HG03378 (cell line): ENCODE measurements around the gene DOCK2.
A peak's percentile ranks its signal among the peaks of the same experiment; 100 is the strongest.

Experiments
- ATAC-seq: cut with Tn5 transposase; IDR thresholded peaks from one replicate; pipeline ENCODE4 v1.9.1; 2021; ENCODE audit warnings: mild to moderate bottlenecking, moderate library complexity; ENCODE audit not compliant: unreplicated experiment

Gene DOCK2

DNA sequence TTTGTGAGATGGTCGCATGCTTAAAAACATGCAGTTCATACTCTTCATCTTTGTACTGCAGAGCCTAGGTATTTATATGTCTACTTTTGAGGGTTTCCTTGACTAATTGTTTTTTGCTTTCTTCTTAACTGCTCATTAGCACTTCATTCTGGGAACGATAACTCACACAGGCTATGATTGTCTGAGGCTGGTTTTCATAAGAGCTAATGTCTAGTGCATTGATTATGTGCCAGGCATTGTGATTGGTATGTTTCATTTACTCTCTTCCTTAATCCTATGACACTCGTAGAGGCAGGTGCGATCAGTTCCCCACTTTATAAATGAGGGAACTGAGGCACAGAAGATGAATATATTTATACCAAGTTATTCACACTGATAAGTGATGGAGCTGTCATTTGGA, 249.6 kb downstream of the DOCK2 start:
- no peak for ATAC-seq

DNA sequence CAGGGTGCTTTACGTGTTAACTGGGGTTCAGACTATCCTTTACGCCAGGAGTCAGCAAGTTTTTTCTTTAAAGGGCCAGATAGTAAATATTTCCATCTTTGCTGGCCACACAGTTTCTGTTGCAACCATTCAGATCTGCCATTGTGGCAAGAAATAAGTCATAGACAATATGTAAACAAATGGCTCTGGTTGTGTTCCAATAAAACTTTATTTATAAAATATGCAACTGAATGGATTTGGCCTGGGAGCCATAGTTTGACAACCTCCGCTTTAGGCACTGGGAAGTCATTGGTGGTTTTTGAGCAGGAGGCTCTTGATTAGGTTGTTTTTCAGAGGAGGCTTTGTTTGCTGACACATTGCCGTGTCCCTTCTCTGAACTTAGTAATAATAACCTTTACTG, 252.5 kb downstream of the DOCK2 start:
- ATAC-seq, result no peak

DNA sequence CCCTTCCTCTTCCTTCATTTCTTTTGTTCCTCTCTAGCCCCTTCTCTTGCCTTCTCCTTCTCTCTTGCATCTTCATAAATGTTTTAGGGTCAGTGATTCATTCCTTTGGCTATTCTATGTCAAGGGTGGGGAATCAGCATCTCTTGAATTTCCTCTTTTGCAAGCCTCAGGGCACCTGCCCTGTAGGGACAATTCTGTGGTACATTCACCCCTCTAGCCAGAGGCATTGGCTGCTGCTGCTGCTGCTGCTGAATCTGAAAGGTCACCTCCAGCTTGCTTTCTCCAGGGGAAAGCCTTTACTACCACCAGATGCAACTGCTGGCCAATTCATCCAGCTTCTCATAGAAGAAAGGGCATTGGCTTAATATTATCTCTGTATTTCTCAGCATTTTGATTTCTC, 255.9 kb downstream of the DOCK2 start:
- no peak for ATAC-seq

DNA sequence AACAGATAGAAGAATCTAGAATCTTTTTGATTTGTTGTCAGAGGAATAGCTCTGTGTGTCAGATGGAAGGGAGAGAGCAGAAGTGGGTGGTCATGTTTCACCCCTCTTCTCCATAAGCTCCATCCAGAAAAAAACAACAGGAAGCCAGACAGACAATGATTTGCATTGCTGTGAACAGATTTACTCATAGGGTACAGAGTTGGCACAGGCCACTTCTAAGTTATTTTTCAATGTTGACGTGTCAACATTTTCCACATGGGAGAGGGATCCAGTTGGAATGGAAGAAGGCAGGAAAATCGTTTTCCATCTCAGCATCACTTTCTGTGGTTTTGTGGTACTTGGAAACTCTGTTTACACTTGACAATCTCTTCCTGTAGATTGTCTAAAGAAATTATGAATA, 256.5 kb downstream of the DOCK2 start:
- no peak for ATAC-seq

DNA sequence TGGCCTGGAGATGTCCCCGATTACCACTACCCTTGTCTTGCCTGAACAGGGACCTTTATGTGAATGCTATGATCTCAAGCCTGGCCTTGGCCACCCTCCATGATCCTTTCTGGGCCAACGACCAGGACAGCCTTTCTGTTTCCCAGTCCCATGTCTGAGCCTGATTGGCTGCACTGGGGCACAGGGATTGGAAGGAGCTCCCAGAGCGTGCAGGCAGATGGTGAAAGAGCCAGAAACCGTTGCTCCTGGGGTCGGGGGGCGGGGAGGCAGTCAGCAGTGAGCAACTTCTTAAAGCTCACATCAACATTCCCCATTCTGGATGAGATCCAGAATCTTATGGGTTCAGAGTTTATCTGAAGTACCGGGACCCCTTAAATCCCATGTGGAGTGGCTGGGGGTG, 258.9 kb downstream of the DOCK2 start:
- no peak for ATAC-seq

DNA sequence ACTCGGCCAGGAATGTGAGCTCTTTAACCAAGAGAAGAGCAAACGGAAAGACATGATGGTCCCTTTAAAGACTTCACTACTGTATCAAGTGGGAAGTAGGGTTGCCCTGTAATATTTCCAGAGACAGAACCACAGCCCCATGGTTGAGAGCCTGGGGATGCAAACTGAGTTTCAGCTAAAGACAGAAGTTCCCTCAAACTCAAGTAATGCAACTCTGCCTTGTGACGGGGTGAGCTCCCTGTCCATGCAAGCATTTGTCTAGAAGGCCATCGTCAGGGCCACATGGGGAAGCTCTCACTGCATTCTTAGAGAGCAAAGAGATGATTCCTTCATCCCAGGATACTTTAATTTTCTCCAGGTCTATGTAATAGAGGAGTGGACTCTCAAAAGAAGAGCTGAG, 260.4 kb downstream of the DOCK2 start:
- ATAC-seq, result no peak

DNA sequence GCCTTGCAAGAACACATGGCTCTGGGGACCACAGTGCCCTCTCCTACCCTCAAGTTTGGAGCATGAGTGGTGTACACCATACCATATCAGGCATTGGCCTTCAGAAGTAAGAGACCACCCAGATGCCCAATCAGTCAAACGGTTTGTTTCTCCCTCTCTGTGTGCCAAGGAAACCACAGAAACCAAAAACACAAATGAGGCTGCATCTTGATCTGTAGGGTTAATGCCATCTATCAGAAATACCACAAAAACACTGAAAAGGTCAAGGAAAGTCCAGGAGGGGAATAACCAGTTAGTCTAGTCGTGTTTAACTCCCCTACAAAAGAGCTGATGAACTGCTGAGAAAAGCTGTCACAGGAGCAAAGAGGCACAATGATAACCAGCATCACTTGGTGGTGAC, 264.8 kb downstream of the DOCK2 start:
- ATAC-seq, result peak; percentile 52

DNA sequence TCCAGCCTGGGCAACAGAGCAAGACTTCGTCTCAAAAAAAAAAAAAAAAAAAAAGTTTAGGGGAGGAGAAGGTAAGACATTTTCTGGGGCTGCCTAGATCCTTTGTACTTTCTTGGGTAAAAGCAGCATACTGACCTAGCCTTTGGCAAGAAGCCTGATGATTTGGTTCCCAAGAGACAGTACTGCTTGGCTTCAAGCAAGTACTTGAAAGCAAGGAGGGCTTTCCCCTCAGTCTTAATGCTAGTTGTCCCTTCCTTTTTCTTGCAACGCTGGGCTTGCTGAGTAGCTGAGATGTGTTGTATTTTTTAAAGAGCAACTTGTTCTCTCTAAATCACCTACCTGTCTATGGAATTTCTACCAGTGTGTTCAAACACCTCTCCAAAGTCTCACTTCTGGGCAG, 267.0 kb downstream of the DOCK2 start:
- ATAC-seq, result no peak

DNA sequence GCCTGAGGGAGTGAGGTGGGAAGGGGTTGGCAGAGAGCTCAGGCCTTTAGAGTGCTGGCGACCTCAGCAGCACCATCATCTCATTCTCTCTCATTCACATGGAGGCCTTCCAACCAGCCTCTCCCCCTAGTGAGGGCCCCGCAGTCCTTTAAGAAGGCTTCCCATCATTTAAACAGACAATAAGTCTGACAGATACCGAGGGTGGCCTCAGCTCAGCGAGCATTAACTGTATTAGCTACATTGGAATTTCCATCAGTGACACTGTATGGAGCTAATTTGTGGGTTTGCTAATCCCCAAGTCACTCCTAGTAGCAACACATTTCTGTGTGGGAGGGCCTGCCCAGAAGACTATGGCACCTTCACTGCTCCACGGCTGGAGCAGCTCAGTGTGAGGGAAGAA, 267.4 kb downstream of the DOCK2 start:
- ATAC-seq, result no peak

DNA sequence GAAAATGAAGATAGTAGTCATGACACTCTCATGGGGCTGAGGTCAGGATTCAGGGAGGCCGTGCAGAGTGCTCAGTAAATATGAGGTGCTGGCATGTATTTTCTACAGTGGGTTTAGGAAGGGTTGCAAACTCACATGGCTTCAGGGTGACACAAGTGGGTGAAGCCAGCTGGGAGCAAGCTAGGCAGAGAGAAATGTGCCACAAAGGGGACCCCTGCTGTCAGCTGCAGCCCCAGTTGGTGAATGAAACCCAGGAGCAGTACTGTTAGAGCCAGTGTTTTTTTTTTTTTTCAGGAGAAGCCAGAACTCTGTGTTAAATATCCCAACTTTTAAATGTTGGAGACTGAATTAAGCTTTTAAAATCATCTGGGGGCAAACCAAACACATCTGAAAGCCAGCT, 267.9 kb downstream of the DOCK2 start:
- no peak for ATAC-seq

DNA sequence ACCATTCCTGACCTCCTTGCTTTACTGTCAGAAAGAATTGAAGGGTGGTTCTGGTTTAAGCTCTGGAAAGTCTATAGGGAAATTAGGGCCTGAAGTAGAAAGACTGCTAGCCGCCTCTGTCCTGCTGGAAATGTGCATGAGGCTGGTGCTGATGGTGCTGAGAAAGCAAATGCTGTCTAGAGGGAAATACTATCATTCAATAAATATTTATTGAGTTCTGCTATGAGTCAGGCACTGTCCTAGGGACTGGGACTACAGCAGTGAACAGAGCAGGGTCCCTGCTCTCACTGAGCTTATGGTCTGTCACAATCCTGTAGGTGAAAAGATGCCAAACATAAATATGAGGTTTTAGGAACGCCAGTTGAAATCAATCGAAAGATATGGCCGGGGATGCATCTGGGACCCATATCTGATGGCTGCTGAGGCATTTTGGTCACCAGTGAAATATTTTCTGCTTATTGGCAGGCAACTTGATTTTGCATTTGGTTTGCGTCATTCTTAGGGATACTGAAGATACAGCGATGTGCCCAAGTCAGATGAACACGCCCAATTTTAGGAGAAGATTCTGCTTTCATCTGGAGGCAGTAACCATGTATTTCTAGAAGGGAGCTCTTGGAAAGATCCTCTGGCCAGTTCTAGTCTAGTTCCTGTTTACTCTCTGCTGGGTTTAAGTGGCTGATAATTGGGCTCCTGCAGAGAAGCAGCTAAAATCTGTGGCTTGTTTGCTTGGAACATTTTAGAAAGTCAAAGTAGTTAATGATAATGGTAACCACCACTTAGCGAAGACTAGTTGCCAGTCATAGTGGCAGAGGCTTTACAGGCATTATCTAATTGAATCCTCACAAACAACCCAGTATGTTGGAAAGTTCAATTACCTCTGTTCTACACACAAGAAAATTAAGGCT, 269.9 kb downstream of the DOCK2 start:
- ATAC-seq, result no peak

DNA sequence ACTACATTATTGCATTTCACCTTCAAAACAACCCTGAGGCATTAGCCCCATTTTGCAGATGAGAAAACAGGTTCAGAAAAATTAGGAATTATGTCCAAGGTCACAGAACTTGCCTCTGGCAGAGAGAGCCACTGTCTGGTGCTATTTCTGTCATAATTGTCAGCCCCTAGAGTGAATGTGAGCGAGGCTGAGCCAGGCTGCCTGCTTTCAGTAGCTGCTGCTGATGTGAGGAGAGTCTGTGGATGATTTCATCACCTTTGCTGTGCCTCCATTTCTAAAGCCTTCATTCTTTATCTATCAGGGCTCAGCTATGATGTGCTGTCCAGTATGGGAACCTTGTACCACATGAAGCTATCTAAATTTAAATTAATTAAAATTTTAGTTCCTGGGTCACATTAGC, 271.8 kb downstream of the DOCK2 start:
- no peak for ATAC-seq

DNA sequence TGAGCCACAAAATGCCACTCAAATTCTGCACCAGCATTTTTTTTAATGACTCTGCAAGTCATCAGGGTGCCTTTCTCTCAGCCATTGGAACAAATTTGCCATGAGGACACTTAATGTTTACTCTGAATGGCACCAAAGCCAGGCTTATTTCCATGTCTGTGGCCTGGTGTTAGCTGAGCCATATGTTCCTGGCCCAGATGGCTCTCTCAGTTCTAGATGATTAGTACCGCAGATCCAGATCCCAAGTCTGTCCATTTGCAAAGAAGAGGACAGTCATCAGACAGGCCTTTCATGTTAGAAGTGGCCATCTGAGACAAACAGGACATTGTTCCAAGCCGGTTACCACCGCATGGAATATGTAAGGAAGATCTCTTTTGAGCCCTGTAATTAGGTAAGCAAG, 272.9 kb downstream of the DOCK2 start:
- no peak for ATAC-seq

DNA sequence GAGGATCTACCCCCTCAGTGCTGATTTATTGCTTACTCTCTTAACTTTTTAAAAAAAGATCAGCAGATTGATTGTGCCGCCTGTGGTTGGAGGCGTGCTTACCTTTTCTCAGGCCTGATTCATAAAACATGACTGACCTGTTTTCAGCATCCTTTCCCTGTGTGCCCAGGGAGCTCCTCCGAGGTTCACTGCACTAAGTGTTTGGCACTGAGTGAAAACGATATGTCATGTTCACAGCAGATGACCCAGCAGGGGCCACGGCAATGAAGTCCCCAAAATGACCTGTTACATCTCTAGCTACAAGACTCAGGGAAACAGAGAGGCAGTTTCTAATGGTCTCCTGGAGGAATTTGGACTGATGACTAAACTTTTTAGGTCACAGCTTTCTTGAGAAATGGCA, 273.3 kb downstream of the DOCK2 start:
- no peak for ATAC-seq

DNA sequence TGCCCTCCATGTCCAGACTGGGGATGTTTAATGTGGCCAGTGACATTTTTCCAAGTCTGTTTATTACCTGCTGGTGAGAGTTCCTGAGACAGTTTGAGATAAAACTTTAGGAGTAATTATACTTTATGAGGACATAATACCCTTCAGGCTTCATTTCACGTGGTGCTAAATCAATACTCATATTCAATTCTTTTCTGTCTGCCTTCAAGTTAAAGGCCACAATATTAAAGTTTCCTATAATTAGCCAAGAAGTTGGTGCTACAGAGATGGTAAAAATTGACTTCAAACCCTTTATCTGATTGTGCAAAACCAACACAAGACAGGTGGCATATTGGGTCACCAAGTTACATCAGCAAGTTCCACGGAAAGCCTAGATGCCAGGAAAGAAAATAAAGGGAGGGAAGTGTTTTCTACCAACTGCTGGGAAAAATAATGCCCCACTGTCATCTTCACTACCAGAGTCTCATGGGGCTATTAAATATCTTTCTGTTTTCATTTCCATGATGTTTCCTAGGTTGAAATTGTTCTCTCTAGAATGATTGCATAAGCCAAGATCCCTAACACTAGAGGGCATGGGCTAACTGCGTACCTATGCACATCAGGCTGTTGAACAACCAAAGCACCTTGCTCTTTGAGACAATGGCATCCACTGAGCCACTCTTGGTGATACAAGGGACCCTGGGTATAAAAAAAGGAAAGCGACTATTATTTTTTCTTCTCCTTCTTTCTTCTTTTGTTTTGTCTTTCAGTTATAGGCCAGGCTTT, 274.6 kb downstream of the DOCK2 start:
- no peak for ATAC-seq

DNA sequence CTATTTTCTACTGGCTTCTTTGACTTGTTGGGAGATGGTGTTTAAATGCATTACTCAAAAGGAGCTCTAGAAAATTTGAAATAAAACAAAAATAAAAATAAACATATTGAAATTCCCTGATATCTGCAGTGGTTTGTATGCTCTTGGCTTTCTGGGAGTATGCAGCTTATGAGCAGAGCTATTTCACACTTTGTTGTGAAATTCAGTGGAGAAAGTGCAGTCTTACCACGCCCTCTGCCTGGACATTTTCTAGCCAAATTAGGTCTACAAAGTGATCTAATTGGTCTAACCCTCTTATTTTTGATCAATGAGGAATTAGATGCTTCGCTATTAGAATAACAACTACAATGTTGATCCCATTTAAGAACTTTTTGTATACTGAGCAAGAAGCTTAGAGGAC, 276.4 kb downstream of the DOCK2 start:
- ATAC-seq, result no peak

DNA sequence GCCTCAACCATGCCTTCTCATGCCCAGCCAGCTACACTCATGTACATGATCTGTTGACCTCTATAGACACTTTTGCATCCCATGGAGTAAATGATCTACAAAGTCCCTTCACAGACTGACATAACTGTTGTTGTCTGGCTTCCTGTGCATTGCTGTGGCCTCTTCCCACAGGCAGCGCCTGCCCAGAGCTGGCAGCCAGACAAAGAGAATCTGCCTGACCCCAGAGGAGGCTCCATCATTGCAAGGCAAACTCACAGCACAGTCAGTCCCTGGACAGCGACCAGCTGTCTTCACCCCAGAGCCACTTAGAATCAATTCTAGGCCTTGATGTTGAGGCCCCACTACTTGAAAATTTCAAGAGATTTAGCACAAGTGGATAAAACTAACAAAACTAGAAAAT, 277.7 kb downstream of the DOCK2 start:
- no peak for ATAC-seq

DNA sequence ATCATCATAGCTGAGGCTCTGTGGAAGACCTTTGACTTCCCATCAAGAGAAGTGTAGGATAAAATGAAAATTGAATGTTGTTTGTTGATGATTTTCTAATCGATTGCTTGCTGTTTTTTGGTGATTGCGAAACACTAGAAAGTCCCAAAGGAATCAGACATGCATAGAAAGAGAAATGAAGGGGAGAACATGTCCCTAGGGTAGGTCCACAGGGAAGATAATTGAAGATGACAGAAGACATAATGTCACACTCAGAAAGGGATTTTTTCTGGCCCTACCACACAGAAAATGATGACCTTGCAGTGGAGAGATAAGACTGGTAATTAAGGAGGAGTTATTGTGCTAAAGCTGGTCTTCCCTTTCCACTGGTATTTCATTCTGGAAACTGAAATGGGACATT, 280.4 kb downstream of the DOCK2 start:
- ATAC-seq, result no peak

DNA sequence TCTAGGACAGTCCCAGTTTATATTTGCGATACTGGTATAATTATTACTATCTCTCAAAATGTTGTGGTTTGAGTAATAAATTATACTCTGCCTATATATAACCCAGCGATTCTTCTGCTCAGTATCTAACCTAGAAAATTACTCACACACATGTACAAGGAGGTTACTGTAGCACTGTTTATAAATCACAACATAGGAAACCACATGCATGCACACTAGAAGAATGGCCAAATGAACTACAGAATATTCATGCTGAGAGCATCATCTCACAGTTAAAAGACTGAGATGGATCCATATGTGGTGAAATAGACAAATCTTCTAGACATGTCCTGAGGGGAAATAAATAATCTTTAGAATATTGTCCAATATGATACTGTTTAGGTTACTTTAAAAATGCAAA, 281.2 kb downstream of the DOCK2 start:
- ATAC-seq, result no peak

DNA sequence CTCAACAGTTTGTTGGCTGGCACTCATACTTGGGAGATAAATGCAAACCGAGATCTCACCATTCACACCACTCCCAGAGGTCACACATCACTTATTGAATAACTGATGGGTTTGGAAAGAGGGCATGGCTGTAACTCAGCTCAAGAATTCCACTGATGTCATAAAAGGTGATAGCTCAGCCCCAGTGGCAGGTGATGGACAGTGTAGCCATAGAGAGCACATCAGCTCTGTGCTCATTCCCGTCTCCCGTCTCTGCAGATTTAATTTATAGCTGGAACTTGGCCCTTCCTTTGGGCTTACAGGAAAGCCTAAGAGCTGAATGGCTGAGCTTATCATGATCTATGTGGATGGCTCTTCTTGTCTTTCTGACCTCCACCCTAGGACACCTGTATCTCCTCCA, 283.4 kb downstream of the DOCK2 start:
- no peak for ATAC-seq

DNA sequence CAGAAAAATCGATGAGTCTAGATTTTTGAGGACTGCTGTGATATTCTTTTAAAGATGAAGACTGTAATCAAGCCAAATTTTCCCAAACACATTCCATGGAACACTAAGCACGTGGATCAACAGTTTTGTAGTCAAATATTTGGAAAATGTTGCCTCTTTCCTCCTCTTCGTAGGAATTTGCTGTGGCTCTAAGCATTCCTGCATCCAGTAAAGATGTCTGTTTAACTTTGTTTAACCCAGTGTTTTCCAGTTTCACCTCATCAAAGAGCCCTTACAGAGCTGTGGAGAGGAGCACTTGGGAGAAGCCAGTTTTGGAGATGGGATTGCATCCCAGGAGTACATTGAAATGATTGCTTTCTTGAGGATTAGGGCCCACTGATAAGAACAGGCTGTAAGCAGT, 284.3 kb downstream of the DOCK2 start:
- no peak for ATAC-seq

DNA sequence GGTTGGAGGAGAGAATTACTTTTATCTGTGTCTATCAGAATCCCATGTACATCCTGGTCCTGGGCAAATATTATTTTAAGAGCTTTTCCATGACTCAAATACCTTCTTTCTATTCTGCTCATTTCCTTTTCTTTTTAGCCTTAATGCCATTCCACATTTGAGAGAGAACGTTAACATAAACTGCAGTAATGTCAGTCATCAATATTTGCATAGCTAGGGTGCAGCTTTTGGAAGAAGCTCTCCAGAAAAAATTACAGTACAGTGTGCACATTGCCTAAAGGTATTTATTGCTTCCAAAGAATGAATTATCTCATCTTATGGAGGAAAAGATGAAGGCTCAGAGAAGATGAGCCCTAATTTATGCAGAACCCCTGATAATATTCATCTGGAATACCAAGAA, 284.9 kb downstream of the DOCK2 start:
- ATAC-seq, result no peak
